CD14-positive monocyte (primary cell): ENCODE data around the gene PRTN3. TPM values are rescaled to one million over a fixed set of nuclear protein-coding genes. Genes with fewer than 3 reads are reported as not detected.
"Not testable (repeated sequence)": the region's sequence is repeated elsewhere in the genome, so short reads cannot be mapped to it uniquely, and the experiment has no call there.

ENCODE experiments used
- DNase-seq, 3 donors: peaks; one replicate each; pipeline ENCODE4 v3.0.0-alpha.2; 2011 to 2022
- H2AFZ ChIP-seq: 2 replicates; pipeline ENCODE4 v1.6.0; 2012; ENCODE audit warnings: mild to moderate bottlenecking, low read depth, low read length, inconsistent platforms; ENCODE audit not compliant: insufficient read depth, poor library complexity, severe bottlenecking
- H3K27ac ChIP-seq, 2 donors: 1 replicate in 1 of 2; 2 replicates in 1 of 2; pipeline ENCODE4 v1.5.1; 2012 to 2013; ENCODE audit warnings: low read length in 2 of 2, control low read depth in 1 of 2, inconsistent platforms in 1 of 2, low read depth in 1 of 2, mild to moderate bottlenecking in 1 of 2
- H3K27me3 ChIP-seq, 2 donors: one replicate each; pipeline versions ENCODE4 v1.6.0 to v1.6.1; 2011 to 2013; ENCODE audit warnings: low read length in 2 of 2; ENCODE audit not compliant: control insufficient read depth in 2 of 2, insufficient read depth in 2 of 2
- H3K36me3 ChIP-seq, 2 donors: replicated peaks in 1 of 2; 1 replicate in 1 of 2; 2 replicates in 1 of 2; pipeline versions ENCODE4 v1.5.1 to v1.6.1; 2012 to 2013; ENCODE audit warnings: low read length in 2 of 2, control low read depth in 1 of 2, inconsistent platforms in 1 of 2, mild to moderate bottlenecking in 1 of 2; ENCODE audit not compliant: insufficient read depth in 2 of 2, control insufficient read depth in 1 of 2
- H3K4me1 ChIP-seq, 2 donors: 1 replicate in 1 of 2; 2 replicates in 1 of 2; pipeline versions ENCODE4 v1.5.1 to v1.6.1; 2012 to 2013; ENCODE audit warnings: low read length in 2 of 2, control low read depth in 1 of 2, inconsistent platforms in 1 of 2, mild to moderate bottlenecking in 1 of 2, moderate library complexity in 1 of 2; ENCODE audit not compliant: insufficient read depth in 2 of 2, control insufficient read depth in 1 of 2
- H3K4me2 ChIP-seq: replicated peaks from 2 replicates; pipeline ENCODE3; 2012; ENCODE audit warnings: low read length, moderate library complexity, mild to moderate bottlenecking; ENCODE audit not compliant: poor library complexity, severe bottlenecking; ENCODE audit errors: extremely low read depth
- H3K4me3 ChIP-seq, 3 experiments: fragments of 200-600 bp in 1 of 3; sonication (generic) in 1 of 3; replicated peaks in 1 of 3; 1 replicate in 2 of 3; 2 replicates in 1 of 3; pipeline ENCODE4 v1.5.1; 2011 to 2013; ENCODE audit warnings: low read length in 3 of 3, mild to moderate bottlenecking in 3 of 3, control low read depth in 2 of 3, low read depth in 2 of 3, inconsistent platforms in 1 of 3, moderate library complexity in 1 of 3
- H3K79me2 ChIP-seq: 2 replicates; pipeline ENCODE4 v1.6.0; 2012; ENCODE audit warnings: mild to moderate bottlenecking, control low read depth, inconsistent platforms, low read length, moderate library complexity; ENCODE audit not compliant: insufficient read depth
- H3K9ac ChIP-seq: 2 replicates; pipeline ENCODE4 v1.6.0; 2017; ENCODE audit warnings: low read length, mild to moderate bottlenecking; ENCODE audit not compliant: insufficient read depth, poor library complexity, severe bottlenecking
- H3K9me3 ChIP-seq, 2 donors: replicated peaks in 1 of 2; 1 replicate in 1 of 2; 2 replicates in 1 of 2; pipeline versions ENCODE4 v1.5.1 to v1.6.1; 2012 to 2013; ENCODE audit warnings: low read length in 2 of 2, control low read depth in 1 of 2; ENCODE audit not compliant: control insufficient read depth in 1 of 2, insufficient read depth in 1 of 2
- H4K20me1 ChIP-seq: 2 replicates; pipeline ENCODE4 v1.6.0; 2012; ENCODE audit warnings: mild to moderate bottlenecking, low read length, control low read depth, moderate library complexity; ENCODE audit not compliant: insufficient read depth
- H3K27ac Mint-ChIP-seq, 7 donors: one replicate each; pipeline ENCODE4 v1.8.0; 2020; ENCODE audit warnings: mild to moderate bottlenecking in 7 of 7, mixed read lengths in 7 of 7, moderate library complexity in 6 of 7, inconsistent platforms in 2 of 7
- H3K27me3 Mint-ChIP-seq, 3 donors: one replicate each; pipeline ENCODE4 v1.8.0; 2021 to 2022; ENCODE audit warnings: low read depth in 3 of 3, mild to moderate bottlenecking in 3 of 3, mixed read lengths in 3 of 3, moderate library complexity in 3 of 3, inconsistent platforms in 1 of 3
- H3K36me3 Mint-ChIP-seq, 2 donors: one replicate each; pipeline ENCODE4 v1.8.0; 2020; ENCODE audit warnings: mixed read lengths in 2 of 2, inconsistent platforms in 1 of 2, mild to moderate bottlenecking in 1 of 2
- H3K4me1 Mint-ChIP-seq: one replicate; pipeline ENCODE4 v1.8.0; 2020; ENCODE audit warnings: mild to moderate bottlenecking, mixed read lengths
- H3K4me3 Mint-ChIP-seq, 2 donors: one replicate each; pipeline ENCODE4 v1.8.0; 2020; ENCODE audit warnings: mild to moderate bottlenecking in 2 of 2, mixed read lengths in 2 of 2, moderate library complexity in 1 of 2
- H3K9me3 Mint-ChIP-seq, 7 donors: one replicate each; pipeline ENCODE4 v1.8.0; 2020 to 2022; ENCODE audit warnings: mixed read lengths in 7 of 7, mild to moderate bottlenecking in 6 of 7, moderate library complexity in 6 of 7, inconsistent platforms in 2 of 7
- WGBS: methylation state at CpG from one replicate; pipeline ENCODE4 v1.1.5; 2013; ENCODE audit warnings: missing lambda C conversion rate; ENCODE audit not compliant: insufficient coverage; 5-methylcytosine and 5-hydroxymethylcytosine counted together
- intact Hi-C, 2 donors: fragments of 100-400 bp; cut with micrococcal nuclease; formaldehyde crosslinking; loops; one replicate each; pipeline versions ENCODE4 v1.15.0 to v1.15.1; 2023
- polyA plus RNA-seq, 3 donors: library from polyadenylated mRNA; depleted of rRNA in 1 of 3; unstranded in 2 of 3; stranded (reverse) in 1 of 3; fragments of 300-500 nt in 2 of 3; fragments of >200 nt in 1 of 3; fragmentation: Illumina TruSeq in 2 of 3; gene quantifications; 1 replicate in 2 of 3; 2 replicates in 1 of 3; pipeline ENCODE4 v1.2.3, GENCODE V29; 2012 to 2021
- TF ChIP-seq, protein P1 (sequence below): fragments of 200-600 bp; IDR thresholded peaks from one replicate; pipeline ENCODE4 v1.8.0; 2022; ENCODE audit warnings: antibody characterized with exemption, mild to moderate bottlenecking

PRTN3 gene
- polyA plus RNA-seq, 3 donors = 0.11 TPM; not detected in 2

DNA sequence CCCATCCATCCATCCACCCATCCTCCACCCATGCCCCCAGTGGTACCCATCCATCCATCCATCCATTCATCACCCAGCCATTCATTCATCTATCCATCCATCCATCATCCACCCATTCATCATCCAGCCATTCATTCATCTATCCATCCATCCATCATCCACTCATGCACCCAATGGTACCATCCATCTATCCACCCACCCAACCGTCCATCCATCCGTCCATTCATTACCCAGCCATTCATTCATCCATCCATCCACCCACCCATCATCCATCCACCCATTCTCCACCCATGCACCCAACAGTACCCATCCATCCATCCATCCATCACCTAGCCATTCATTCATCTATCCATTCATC is 24.3 kb upstream of the PRTN3 start:
- peaks cover 6 to 8% of the 10 kb centered on the region in 2 donors for H3K36me3 ChIP-seq
- H4K20me1 ChIP-seq = peaks cover 15% of the 10 kb centered on the region
- H3K27me3 ChIP-seq = no peaks in the 10 kb centered on the region
- H3K9me3 Mint-ChIP-seq = peaks cover 0 to 11% (median 0%) of the 10 kb centered on the region in 7 donors
- no peak overlapping the region for H3K27ac ChIP-seq
- no peak overlapping the region for H3K9ac ChIP-seq
- no peak overlapping the region for H3K4me2 ChIP-seq
- no peaks in the 10 kb centered on the region for H3K9me3 ChIP-seq
- intact Hi-C loops = loop anchor here in 1 of 2 donors (5.0 kb wide), 1 partner anchor 36 kb away; the partner anchor contains the start of gene ELANE
- no peak overlapping the region for H3K4me3 Mint-ChIP-seq
- H3K4me3 ChIP-seq = no peak overlapping the region
- no peak overlapping the region for H2AFZ ChIP-seq
- H3K27me3 Mint-ChIP-seq = peaks cover 0 to 1% (median 1%) of the 10 kb centered on the region in 3 donors
- no peaks in the 10 kb centered on the region for H3K4me1 ChIP-seq
- peaks cover 16% of the 10 kb centered on the region for H3K79me2 ChIP-seq
- peak overlapping the region in 1 of 7 donors; percentile 0 for H3K27ac Mint-ChIP-seq
- no peak for DNase-seq
- WGBS = 97% methylated on average over 2 of the region's 2 CpGs
- peaks cover 2 to 20% of the 10 kb centered on the region in 2 donors for H3K36me3 Mint-ChIP-seq
- TF ChIP-seq, protein P1, sequence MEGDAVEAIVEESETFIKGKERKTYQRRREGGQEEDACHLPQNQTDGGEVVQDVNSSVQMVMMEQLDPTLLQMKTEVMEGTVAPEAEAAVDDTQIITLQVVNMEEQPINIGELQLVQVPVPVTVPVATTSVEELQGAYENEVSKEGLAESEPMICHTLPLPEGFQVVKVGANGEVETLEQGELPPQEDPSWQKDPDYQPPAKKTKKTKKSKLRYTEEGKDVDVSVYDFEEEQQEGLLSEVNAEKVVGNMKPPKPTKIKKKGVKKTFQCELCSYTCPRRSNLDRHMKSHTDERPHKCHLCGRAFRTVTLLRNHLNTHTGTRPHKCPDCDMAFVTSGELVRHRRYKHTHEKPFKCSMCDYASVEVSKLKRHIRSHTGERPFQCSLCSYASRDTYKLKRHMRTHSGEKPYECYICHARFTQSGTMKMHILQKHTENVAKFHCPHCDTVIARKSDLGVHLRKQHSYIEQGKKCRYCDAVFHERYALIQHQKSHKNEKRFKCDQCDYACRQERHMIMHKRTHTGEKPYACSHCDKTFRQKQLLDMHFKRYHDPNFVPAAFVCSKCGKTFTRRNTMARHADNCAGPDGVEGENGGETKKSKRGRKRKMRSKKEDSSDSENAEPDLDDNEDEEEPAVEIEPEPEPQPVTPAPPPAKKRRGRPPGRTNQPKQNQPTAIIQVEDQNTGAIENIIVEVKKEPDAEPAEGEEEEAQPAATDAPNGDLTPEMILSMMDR = no peak
- peaks cover 1% of the 10 kb centered on the region for H3K4me1 Mint-ChIP-seq

DNA sequence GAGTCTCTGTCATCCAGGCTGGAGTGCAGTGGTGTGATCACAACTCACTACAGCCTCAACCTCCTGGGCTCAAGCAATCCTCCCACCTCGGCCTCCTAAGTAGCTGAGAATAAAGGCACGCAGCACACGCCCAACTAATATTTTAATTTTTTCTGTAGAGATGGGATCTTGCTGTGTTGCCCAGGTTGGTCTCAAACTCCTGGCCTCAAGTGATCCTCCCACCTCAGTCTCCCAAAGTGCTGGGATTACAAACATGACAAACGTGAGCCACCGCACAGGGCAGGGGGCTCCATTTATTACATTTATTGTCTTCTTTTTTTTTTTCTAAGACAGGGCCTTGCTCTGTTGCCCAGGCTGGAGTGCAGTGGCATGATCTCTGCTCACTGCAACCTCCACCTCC is 20.6 kb upstream of the PRTN3 start:
- not testable (repeated sequence) for H3K9me3 Mint-ChIP-seq, H3K36me3 ChIP-seq

More for the DNA sequence above, 20.6 kb upstream of the PRTN3 start:
- H3K9me3 ChIP-seq, intact Hi-C loops, H3K9ac ChIP-seq, H3K27ac ChIP-seq, H4K20me1 ChIP-seq, H3K4me3 ChIP-seq, H3K27me3 Mint-ChIP-seq, H3K27ac Mint-ChIP-seq, H3K36me3 Mint-ChIP-seq, DNase-seq, H3K4me3 Mint-ChIP-seq, H3K27me3 ChIP-seq, H3K4me2 ChIP-seq, H2AFZ ChIP-seq: not testable (repeated sequence)
- peaks cover 25% of the 10 kb centered on the region for H3K4me1 Mint-ChIP-seq
- Histone ChIP-seq H3K4me1 (peaks cover 26 to 29% of the 10 kb centered on the region in 2 donors), H3K79me2 (peaks cover 48% of the 10 kb centered on the region)
- WGBS = 90% methylated on average over 2 of the region's 5 CpGs
